RWPE2 (cell line): Measurements from ENCODE around the gene ANTXR1.

Source experiments
- ATAC-seq: fragments of 200-7000 bp; cut with Tn5 transposase; 3 replicates; pipeline ENCODE4 v1.9.1; 2021; ENCODE audit warnings: low read depth
- DNase-seq: peaks from one replicate; pipeline ENCODE4 v3.0.0-alpha.2; 2020; ENCODE audit warnings: low spot score
- H3K27ac ChIP-seq: fragments of 450-650 bp; 2 replicates; pipeline ENCODE4 v1.5.1; 2017; ENCODE audit warnings: mild to moderate bottlenecking; ENCODE audit not compliant: poor library complexity, severe bottlenecking
- H3K27me3 ChIP-seq: fragments of 250-450 bp; sonication (Bioruptor Pico); 2 replicates; pipeline ENCODE4 v1.5.1; 2021; ENCODE audit warnings: mild to moderate bottlenecking, moderate library complexity; ENCODE audit not compliant: insufficient read depth, poor library complexity, severe bottlenecking
- H3K36me3 ChIP-seq: fragments of 250-450 bp; sonication (Bioruptor Pico); 2 replicates; pipeline ENCODE4 v1.5.1; 2020; ENCODE audit warnings: low read depth, mild to moderate bottlenecking, moderate library complexity
- H3K4me1 ChIP-seq: fragments of 250-450 bp; sonication (Bioruptor Pico); 2 replicates; pipeline ENCODE4 v1.5.1; 2021; ENCODE audit warnings: mild to moderate bottlenecking, moderate library complexity; ENCODE audit not compliant: insufficient read depth, poor library complexity, severe bottlenecking
- H3K4me3 ChIP-seq: fragments of 250-450 bp; sonication (Bioruptor Pico); 2 replicates; pipeline ENCODE4 v1.5.1; 2021; ENCODE audit warnings: mild to moderate bottlenecking, moderate library complexity; ENCODE audit not compliant: severe bottlenecking
- H3K9me3 ChIP-seq: fragments of 250-450 bp; sonication (Bioruptor Pico); 2 replicates; pipeline ENCODE4 v1.5.1; 2021; ENCODE audit warnings: mild to moderate bottlenecking, moderate library complexity; ENCODE audit not compliant: severe bottlenecking
- TF ChIP-seq, protein P1 (sequence below): fragments of 450-650 bp; IDR thresholded peaks from one replicate; pipeline ENCODE4 v1.5.1; 2017; ENCODE audit warnings: mild to moderate bottlenecking, moderate library complexity; ENCODE audit not compliant: poor library complexity, severe bottlenecking

ANTXR1 gene

DNA sequence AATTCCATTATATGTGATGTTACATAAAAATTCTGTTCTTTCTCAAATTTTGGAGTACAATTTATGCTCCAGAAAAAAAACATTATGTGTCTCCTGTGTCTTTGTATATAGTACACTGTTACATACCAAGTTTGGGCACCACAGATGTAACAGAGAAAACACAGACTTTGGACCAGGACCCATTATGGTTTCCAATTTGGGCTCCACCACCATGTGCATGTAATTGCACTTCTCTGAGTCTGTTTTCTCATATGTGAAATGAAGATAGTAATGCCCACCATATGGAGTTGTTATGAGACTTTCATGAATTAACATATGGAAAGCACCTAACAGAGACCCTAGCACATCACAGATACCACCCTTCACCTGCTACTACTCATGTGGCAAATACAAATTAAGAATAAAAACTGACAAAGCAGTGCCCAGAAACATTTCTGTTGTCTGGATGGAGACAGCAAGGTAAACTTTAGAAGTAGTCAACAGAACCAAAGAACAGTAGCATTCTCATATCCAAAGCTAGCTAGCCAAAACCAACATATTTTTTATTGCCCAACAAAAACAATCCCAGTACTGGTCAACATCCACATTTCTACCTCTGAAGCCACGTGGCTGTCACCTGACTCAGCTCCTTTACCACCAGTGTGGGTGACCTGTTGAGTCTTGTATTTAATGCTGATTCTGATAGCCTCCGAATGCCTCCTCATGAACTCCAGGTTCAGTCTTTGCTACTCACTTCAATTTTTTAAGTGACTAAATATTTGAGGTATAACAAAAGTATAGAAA is 42.9 kb downstream of the ANTXR1 start:
- H3K4me1 ChIP-seq, result no peaks in the 10 kb centered on the region
- DNase-seq (no peak), ATAC-seq (no peak)
- TF ChIP-seq, protein P1, sequence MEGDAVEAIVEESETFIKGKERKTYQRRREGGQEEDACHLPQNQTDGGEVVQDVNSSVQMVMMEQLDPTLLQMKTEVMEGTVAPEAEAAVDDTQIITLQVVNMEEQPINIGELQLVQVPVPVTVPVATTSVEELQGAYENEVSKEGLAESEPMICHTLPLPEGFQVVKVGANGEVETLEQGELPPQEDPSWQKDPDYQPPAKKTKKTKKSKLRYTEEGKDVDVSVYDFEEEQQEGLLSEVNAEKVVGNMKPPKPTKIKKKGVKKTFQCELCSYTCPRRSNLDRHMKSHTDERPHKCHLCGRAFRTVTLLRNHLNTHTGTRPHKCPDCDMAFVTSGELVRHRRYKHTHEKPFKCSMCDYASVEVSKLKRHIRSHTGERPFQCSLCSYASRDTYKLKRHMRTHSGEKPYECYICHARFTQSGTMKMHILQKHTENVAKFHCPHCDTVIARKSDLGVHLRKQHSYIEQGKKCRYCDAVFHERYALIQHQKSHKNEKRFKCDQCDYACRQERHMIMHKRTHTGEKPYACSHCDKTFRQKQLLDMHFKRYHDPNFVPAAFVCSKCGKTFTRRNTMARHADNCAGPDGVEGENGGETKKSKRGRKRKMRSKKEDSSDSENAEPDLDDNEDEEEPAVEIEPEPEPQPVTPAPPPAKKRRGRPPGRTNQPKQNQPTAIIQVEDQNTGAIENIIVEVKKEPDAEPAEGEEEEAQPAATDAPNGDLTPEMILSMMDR, result no peak
- H3K36me3 ChIP-seq, result no peaks in the 10 kb centered on the region
- H3K27me3 ChIP-seq, result no peaks in the 10 kb centered on the region
- no peak overlapping the region for H3K27ac ChIP-seq
- no peak overlapping the region for H3K4me3 ChIP-seq
- no peaks in the 10 kb centered on the region for H3K9me3 ChIP-seq

DNA sequence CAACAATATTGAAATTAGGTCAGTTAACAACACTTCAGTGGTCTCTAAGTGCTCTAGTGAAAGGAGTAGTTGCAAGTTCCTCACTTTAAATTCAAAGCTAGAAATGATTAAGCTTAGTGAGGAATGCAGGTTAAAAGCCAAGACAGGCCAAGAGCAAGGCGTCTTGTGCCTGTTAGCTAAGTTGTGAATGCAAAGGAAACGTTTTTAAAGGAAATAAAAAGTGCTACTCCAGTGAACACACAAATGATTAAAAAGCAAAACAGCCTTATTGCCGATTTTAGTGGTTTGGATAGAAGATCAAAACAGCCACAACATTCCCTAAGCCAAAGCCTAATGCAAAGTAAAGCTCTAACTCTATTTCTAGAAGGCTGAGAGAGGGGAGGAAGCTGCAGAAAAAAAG is 44.7 kb downstream of the ANTXR1 start:
- H3K4me3 ChIP-seq, result no peak overlapping the region
- no peak for DNase-seq
- no peaks in the 10 kb centered on the region for H3K4me1 ChIP-seq
- H3K27ac ChIP-seq, result no peak overlapping the region
- H3K9me3 ChIP-seq, result no peaks in the 10 kb centered on the region
- H3K36me3 ChIP-seq, result no peaks in the 10 kb centered on the region
- H3K27me3 ChIP-seq, result no peaks in the 10 kb centered on the region
- no peak for ATAC-seq
- TF ChIP-seq, protein P1, result no peak

DNA sequence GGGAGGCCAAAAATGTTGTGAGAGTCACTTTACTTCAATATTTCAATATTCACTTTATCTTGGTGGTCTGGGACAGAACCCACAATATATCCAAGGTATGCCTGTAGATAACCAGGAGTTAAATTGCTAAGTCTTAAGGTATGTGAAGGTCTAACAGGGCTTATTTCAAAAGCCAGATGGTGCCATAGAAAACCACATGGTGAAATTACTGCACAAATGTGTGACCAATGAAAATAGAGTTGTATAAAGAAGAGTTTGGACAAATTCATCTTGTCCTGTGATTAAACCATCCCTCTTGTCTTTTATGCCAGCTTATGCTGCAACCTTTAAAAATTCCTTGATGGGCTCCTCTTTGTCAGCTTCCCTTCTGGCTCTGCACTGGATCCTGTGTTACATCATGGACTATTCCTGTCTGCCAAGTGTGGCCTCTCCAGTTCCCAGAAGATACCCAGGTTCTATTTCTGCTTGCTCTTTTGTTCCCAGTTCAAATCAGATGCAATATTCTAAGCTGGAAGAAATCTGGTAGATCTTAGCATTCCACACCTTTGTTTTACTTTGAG is 46.8 kb downstream of the ANTXR1 start:
- no peaks in the 10 kb centered on the region for H3K4me1 ChIP-seq
- H3K27ac ChIP-seq, result no peak overlapping the region
- DNase-seq (no peak), ATAC-seq (no peak)
- no peaks in the 10 kb centered on the region for H3K9me3 ChIP-seq
- no peaks in the 10 kb centered on the region for H3K36me3 ChIP-seq
- H3K4me3 ChIP-seq, result no peak overlapping the region
- TF ChIP-seq, protein P1, result no peak
- no peaks in the 10 kb centered on the region for H3K27me3 ChIP-seq

DNA sequence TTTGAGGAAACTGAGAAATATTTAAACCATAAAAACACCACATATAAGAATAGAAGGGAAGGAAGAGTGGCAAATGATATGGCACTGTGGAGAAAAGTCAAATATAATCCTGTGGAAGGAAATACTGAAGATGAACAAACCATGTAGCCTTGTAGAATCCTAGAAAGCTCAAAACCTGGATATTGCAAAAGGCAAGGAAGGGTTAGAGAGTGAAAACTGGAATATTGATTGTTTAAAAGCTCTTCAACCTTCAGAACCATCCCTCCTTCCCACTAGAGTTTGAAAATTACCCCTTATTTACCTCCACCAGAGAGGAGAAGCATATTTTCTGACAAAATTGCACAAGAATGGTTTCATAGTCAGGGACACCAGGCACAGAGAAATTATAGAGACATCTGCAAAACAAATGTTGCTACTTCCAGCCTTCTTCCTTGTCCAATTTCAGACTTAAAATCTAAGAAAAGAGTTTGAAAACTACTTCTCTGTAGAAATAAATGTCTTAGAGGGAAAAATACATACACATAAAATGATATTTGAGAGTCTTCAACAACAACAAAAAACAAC is 48.0 kb downstream of the ANTXR1 start:
- H3K9me3 ChIP-seq, result no peaks in the 10 kb centered on the region
- ATAC-seq (no peak), DNase-seq (no peak)
- H3K4me1 ChIP-seq, result no peaks in the 10 kb centered on the region
- TF ChIP-seq, protein P1, result no peak
- no peaks in the 10 kb centered on the region for H3K36me3 ChIP-seq
- H3K27ac ChIP-seq, result no peak overlapping the region
- no peaks in the 10 kb centered on the region for H3K27me3 ChIP-seq
- H3K4me3 ChIP-seq, result no peak overlapping the region

DNA sequence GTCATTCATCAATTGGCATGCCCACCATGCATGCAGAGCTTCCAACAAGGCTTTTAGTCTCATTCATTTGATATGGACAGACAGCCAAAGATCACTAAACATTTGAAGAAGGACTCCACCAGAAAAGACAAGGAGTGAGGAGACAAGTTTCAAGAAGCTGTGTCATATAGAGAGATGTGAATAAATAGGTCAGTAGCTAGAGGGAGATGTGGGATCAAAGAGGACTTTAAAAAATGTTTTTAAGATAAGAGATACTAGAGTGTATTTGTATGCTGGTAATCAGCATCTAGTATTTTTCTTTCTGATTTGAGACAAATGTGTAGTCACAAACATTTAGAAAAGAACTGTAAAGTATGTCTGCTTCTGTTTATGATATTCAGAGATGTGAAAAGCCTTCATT is 48.5 kb downstream of the ANTXR1 start:
- DNase-seq (no peak), ATAC-seq (no peak)
- Histone ChIP-seq H3K27ac (no peak overlapping the region), H3K36me3 (no peaks in the 10 kb centered on the region), H3K9me3 (no peaks in the 10 kb centered on the region), H3K4me1 (no peaks in the 10 kb centered on the region), H3K27me3 (no peaks in the 10 kb centered on the region), H3K4me3 (no peak overlapping the region)
- TF ChIP-seq, protein P1, result no peak
